Stimulated activated CD8-positive, alpha-beta memory T cell treated with anti-CD3 and anti-CD28 coated beads, Interleukin-7, amount 100 ng/mL, for 48 hours (primary cell): ENCODE measurements around the gene LMNTD2.
A peak's percentile ranks its signal among the peaks of the same experiment; 100 is the strongest.
"Not testable (repeated sequence)": the region's sequence is repeated elsewhere in the genome, so short reads cannot be mapped to it uniquely, and the experiment has no call there.

Source experiments
- DNase-seq, 2 donors: peaks; one replicate each; pipeline ENCODE4 v3.0.0-alpha.2; 2020; ENCODE audit warnings: low read depth in 1 of 2; ENCODE audit errors: extremely low read depth in 1 of 2

The LMNTD2 gene

GRCh38 chr11:516918-517685 lies 43.4 kb downstream of the LMNTD2 start:
- not testable (repeated sequence) for DNase-seq

- no peak for DNase-seq
Measured at GRCh38 chr11:516400-516799, 44.1 kb downstream of the LMNTD2 start.

GRCh38 chr11:515131-515530 lies 45.4 kb downstream of the LMNTD2 start:
- no peak for DNase-seq

GRCh38 chr11:514606-515005 lies 45.9 kb downstream of the LMNTD2 start:
- no peak for DNase-seq

GRCh38 chr11:512761-513595 lies 47.6 kb downstream of the LMNTD2 start:
- DNase-seq, result no peak

- DNase-seq, result no peak
Measured at GRCh38 chr11:508956-509355, 51.6 kb downstream of the LMNTD2 start.

GRCh38 chr11:507727-508515 lies 52.6 kb downstream of the LMNTD2 start:
- no peak for DNase-seq

- DNase-seq, result peak; percentile 96 to 99
Measured at GRCh38 chr11:506995-507726, 53.4 kb downstream of the LMNTD2 start, which contains the start of gene RNH1. RNH1 (minus strand) TSS chr11:507242; CDS start chr11:502162, 5,080 bp downstream.

GRCh38 chr11:506238-506994 lies 54.1 kb downstream of the LMNTD2 start:
- DNase-seq, result peak; percentile 95 to 97

GRCh38 chr11:504994-505344 lies 55.6 kb downstream of the LMNTD2 start:
- no peak for DNase-seq
